Measurements from ENCODE around the gene TTC7B. TPM values are rescaled to one million over a fixed set of nuclear protein-coding genes. Genes with fewer than 3 reads are reported as not detected.

TTC7B gene
- total RNA-seq, 1 experiment from 2014 or later, result 70.6 TPM

DNA sequence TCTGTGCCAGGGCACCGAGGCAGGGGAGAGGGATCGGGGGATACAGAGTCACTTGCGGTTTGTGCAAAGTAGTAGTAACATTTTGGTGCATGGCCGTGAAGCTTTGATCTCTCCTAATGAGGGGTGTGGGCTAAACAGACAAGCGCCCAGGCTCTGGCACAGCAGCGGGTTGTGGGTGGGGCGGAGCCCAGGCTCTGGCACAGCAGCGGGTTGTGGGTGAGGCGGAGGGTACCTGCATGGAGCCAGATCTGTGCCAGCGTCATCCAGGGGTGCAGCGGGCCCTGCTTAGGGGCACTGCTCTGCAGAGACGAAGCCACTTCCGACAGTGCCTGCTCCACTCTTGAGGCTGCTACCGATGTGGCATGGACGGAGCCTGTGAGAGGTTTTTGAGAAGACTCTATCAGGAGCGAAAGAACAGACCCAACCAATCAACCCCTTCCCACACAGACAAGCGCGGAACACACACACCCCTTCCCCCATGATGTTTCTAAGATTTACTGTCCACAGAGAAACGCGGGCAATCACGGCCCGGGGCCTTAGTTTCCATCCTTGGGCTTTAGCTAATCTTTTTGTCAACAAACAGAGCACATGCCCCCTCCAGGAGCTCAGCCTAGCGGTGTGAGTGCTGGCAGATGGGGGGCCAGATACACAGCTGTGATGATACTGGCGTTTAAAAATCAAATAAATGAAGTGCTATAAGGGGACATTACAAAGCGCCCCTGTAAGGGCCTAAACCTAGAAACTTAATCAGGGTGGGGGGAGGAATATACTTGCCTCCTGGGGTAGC lies 222.8 kb downstream of the TTC7B start:
- Histone ChIP-seq H3K36me3 (ENCODE audit: control insufficient read depth in 1 of 2, insufficient read depth in 2 of 2, low read length in 2 of 2) (no peaks in the 10 kb centered on the region), H3K9me2 (ENCODE audit: insufficient read depth) (no peaks in the 10 kb centered on the region), H2AFZ (ENCODE audit: low read depth, low read length, poor library complexity, severe bottlenecking) (no peak overlapping the region), H4K20me1 (ENCODE audit: insufficient read depth) (no peaks in the 10 kb centered on the region; the same call in 1 of the 2 replicates), H3K4me3 (replicated peaks in 1 of 2; ENCODE audit: low read depth in 1 of 2, low read length in 2 of 2) (no peak overlapping the region), H3K4me1 (ENCODE audit: control insufficient read depth in 1 of 2, insufficient read depth in 2 of 2, low read length in 2 of 2) (no peaks in the 10 kb centered on the region), H3K9me3 (ENCODE audit: control insufficient read depth in 1 of 2, insufficient read depth in 1 of 2, low read depth in 1 of 2, low read length in 2 of 2) (no peaks in the 10 kb centered on the region), H3K9ac (ENCODE audit: low read length) (no peak overlapping the region), H3K4me2 (ENCODE audit: low read length) (no peak overlapping the region), H3K79me2 (ENCODE audit: insufficient read depth, low read length) (no peaks in the 10 kb centered on the region), H3K27ac (ENCODE audit: low read depth, low read length) (no peak overlapping the region), H3K27me3 (ENCODE audit: insufficient read depth, low read length) (no peaks in the 10 kb centered on the region)
- ChIA-PET RAD21 (ENCODE audit: low non-redundant PET in 1 of 2, low total read pairs in 2 of 2, uncharacterized antibody in 2 of 2, unreplicated experiment in 2 of 2) (no interaction called here), POLR2A (no interaction called here), CTCF (no interaction called here)
- DNase-seq (ENCODE audit: low read depth, low spot score) (no peak), ATAC-seq (no peak)
- no TSS peak for BruUV-seq (replicated peaks)
- intact Hi-C loops (cut with micrococcal nuclease), result no loop called here
- TF ChIP-seq SRF (IDR thresholded peaks at IDR 0.05; ENCODE audit: low read depth) (no peak), ZFX (IDR thresholded peaks at IDR 0.05) (no peak), EGR1 (IDR thresholded peaks at IDR 0.05; ENCODE audit: low read depth) (no peak), SIN3A (IDR thresholded peaks at IDR 0.05; ENCODE audit: low read depth) (no peak), CBX3 (IDR thresholded peaks at IDR 0.05; ENCODE audit: low read depth) (no peak), POLR2A (IDR thresholded peaks at IDR 0.05; ENCODE audit: borderline replicate concordance, extremely low read depth, insufficient read depth, insufficient read length) (no peak), TCF7L2 (IDR thresholded peaks at IDR 0.05; ENCODE audit: borderline replicate concordance, extremely low read depth, insufficient read depth, insufficient read length) (no peak), RAD21 (IDR thresholded peaks at IDR 0.05; ENCODE audit: low read depth) (no peak), POLR2AphosphoS5 (IDR thresholded peaks at IDR 0.05; ENCODE audit: low read depth, low read length) (no peak), CEBPB (IDR thresholded peaks at IDR 0.05; ENCODE audit: low read depth) (no peak), ZNF274 (IDR thresholded peaks at IDR 0.05; ENCODE audit: low read depth, low read length) (no peak), JUND (IDR thresholded peaks at IDR 0.05) (no peak)
- TF ChIP-seq, protein P1, sequence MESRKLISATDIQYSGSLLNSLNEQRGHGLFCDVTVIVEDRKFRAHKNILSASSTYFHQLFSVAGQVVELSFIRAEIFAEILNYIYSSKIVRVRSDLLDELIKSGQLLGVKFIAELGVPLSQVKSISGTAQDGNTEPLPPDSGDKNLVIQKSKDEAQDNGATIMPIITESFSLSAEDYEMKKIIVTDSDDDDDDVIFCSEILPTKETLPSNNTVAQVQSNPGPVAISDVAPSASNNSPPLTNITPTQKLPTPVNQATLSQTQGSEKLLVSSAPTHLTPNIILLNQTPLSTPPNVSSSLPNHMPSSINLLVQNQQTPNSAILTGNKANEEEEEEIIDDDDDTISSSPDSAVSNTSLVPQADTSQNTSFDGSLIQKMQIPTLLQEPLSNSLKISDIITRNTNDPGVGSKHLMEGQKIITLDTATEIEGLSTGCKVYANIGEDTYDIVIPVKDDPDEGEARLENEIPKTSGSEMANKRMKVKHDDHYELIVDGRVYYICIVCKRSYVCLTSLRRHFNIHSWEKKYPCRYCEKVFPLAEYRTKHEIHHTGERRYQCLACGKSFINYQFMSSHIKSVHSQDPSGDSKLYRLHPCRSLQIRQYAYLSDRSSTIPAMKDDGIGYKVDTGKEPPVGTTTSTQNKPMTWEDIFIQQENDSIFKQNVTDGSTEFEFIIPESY (IDR thresholded peaks at IDR 0.05; ENCODE audit: extremely low read depth, insufficient replicate concordance, low read length), result no peak
- TF ChIP-seq, protein P2, sequence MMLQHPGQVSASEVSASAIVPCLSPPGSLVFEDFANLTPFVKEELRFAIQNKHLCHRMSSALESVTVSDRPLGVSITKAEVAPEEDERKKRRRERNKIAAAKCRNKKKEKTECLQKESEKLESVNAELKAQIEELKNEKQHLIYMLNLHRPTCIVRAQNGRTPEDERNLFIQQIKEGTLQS (IDR thresholded peaks at IDR 0.05), result no peak
